ENCODE results near the gene SNX24.

GRCh38 chr5:123039673-123040072 lies 194.3 kb downstream of the SNX24 start:
- TF ChIP-seq POLR2A (IDR thresholded peaks at IDR 0.05) (no peak), CTCF (IDR thresholded peaks at IDR 0.05) (no peak)

Data from right lobe of liver (tissue), 4 donors.